ENCODE data around the gene SLC39A9. TPM values are rescaled to one million over a fixed set of nuclear protein-coding genes. Genes with fewer than 3 reads are reported as not detected.

The SLC39A9 gene
- total and polyA plus RNA-seq, 4 donors = 28.7 to 140 (median 43.1) TPM

- Histone ChIP-seq H3K4me1 (ENCODE audit: control insufficient read depth in 4 of 4, insufficient read depth in 4 of 4, low read length in 3 of 4) (peaks cover 0 to 7% (median 1%) of the 10 kb centered on the region in 4 donors), H3K27ac (ENCODE audit: low read depth in 1 of 2, low read length in 2 of 2) (no peak overlapping the region), H3K4me3 (ENCODE audit: low read depth in 1 of 3, low read length in 3 of 3) (no peak overlapping the region), H3K9ac (ENCODE audit: low read depth in 1 of 2, low read length in 2 of 2) (no peak overlapping the region), H3K36me3 (ENCODE audit: control insufficient read depth in 4 of 4, insufficient read depth in 3 of 4, low read depth in 1 of 4, low read length in 3 of 4) (peaks cover 0 to 3% (median 0%) of the 10 kb centered on the region in 4 donors), H3K27me3 (ENCODE audit: control insufficient read depth in 4 of 4, insufficient read depth in 4 of 4, low read length in 3 of 4) (no peaks in the 10 kb centered on the region), H3K9me3 (ENCODE audit: control insufficient read depth in 4 of 4, low read length in 3 of 4) (no peaks in the 10 kb centered on the region)
- DNase-seq (ENCODE audit: low spot score) = no peak
- TF ChIP-seq CTCF (IDR thresholded peaks at IDR 0.05; ENCODE audit: low read depth, low read length, missing input control) = no peak
- TF ChIP-seq FOXA2 (IDR thresholded peaks at IDR 0.05) = no peak
- no peak for TF ChIP-seq HNF4A (conservative IDR thresholded peaks at IDR 0.05)
- no peak for TF ChIP-seq EGR1 (IDR thresholded peaks at IDR 0.05; ENCODE audit: low read depth in 2 of 2)
- 97% methylated on average over 2 of the region's 2 CpGs for WGBS
Measured at GRCh38 chr14:69432364-69432763, 33.9 kb downstream of the SLC39A9 start.

DNA sequence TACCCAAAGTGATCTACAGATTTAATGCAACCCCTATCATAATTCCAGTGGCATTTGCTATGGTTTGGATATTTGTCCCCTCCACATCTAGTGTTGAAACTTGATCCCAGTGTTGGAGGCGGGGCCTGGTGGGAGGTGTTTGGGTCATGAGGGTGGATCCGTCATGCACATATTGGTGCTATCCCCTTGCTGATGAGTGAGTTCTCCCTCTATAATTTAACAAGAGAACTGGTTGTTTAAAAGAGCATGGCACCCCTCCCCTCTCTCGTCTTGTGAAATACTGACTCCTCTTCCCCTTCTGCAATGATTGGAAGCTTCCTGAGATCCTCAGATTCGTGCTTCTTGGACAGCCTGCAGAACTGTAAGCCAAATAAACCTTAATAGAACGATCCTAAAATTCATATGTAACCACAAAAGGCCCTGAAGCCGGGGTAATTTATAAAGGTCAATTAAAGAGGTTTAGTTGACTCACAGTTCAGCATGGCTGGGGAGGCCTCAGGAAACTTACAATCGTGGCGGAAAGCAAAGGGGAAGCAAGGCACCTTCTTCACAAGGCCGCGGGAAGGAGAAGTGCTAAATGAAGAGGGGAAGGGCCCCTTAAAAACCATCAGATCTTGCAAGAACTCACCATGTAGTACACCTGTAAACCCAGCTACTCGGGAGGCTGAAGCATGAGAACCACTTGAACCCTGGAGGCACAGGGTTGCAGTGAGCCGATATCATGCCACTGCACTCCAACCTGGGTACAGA lies 41.2 kb downstream of the SLC39A9 start:
- 89% methylated on average over 12 of the region's 12 CpGs for WGBS
- Histone ChIP-seq H3K27ac (ENCODE audit: low read depth in 1 of 2, low read length in 2 of 2) (no peak overlapping the region), H3K9ac (ENCODE audit: low read depth in 1 of 2, low read length in 2 of 2) (no peak overlapping the region), H3K4me1 (ENCODE audit: control insufficient read depth in 4 of 4, insufficient read depth in 4 of 4, low read length in 3 of 4) (no peaks in the 10 kb centered on the region), H3K36me3 (ENCODE audit: control insufficient read depth in 4 of 4, insufficient read depth in 3 of 4, low read depth in 1 of 4, low read length in 3 of 4) (peaks cover 0 to 13% (median 6%) of the 10 kb centered on the region in 4 donors), H3K9me3 (ENCODE audit: control insufficient read depth in 4 of 4, low read length in 3 of 4) (no peaks in the 10 kb centered on the region), H3K27me3 (ENCODE audit: control insufficient read depth in 4 of 4, insufficient read depth in 4 of 4, low read length in 3 of 4) (no peaks in the 10 kb centered on the region), H3K4me3 (ENCODE audit: low read depth in 1 of 3, low read length in 3 of 3) (no peak overlapping the region)
- TF ChIP-seq FOXA1 (IDR thresholded peaks at IDR 0.05) = no peak
- no peak for DNase-seq (ENCODE audit: low spot score)

GRCh38 chr14:69441948-69442347 lies 43.5 kb downstream of the SLC39A9 start:
- TF ChIP-seq HNF4G (IDR thresholded peaks at IDR 0.05) = no peak
- TF ChIP-seq RXRA (IDR thresholded peaks at IDR 0.05) = no peak
- TF ChIP-seq, protein P1, sequence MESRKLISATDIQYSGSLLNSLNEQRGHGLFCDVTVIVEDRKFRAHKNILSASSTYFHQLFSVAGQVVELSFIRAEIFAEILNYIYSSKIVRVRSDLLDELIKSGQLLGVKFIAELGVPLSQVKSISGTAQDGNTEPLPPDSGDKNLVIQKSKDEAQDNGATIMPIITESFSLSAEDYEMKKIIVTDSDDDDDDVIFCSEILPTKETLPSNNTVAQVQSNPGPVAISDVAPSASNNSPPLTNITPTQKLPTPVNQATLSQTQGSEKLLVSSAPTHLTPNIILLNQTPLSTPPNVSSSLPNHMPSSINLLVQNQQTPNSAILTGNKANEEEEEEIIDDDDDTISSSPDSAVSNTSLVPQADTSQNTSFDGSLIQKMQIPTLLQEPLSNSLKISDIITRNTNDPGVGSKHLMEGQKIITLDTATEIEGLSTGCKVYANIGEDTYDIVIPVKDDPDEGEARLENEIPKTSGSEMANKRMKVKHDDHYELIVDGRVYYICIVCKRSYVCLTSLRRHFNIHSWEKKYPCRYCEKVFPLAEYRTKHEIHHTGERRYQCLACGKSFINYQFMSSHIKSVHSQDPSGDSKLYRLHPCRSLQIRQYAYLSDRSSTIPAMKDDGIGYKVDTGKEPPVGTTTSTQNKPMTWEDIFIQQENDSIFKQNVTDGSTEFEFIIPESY (IDR thresholded peaks at IDR 0.05) = no peak
- no peak for TF ChIP-seq YY1 (IDR thresholded peaks at IDR 0.05)
- no peak for TF ChIP-seq MAX (IDR thresholded peaks at IDR 0.05)
- no peak for TF ChIP-seq FOXA2 (IDR thresholded peaks at IDR 0.05)
- TF ChIP-seq GABPA (IDR thresholded peaks at IDR 0.05 in 1 of 2, conservative IDR thresholded peaks at IDR 0.05 in 1 of 2) = no peak
- TF ChIP-seq RAD21 (IDR thresholded peaks at IDR 0.05) = no peak
- no peak for TF ChIP-seq NR2F2 (IDR thresholded peaks at IDR 0.05)
- TF ChIP-seq TAF1 (conservative IDR thresholded peaks at IDR 0.05) = no peak
- TF ChIP-seq CTCF (IDR thresholded peaks at IDR 0.05; ENCODE audit: low read depth, low read length, missing input control) = no peak
- no peak for TF ChIP-seq ATF3 (IDR thresholded peaks at IDR 0.05)
- no peak for TF ChIP-seq FOXA1 (IDR thresholded peaks at IDR 0.05)
- TF ChIP-seq SP1 (IDR thresholded peaks at IDR 0.05) = no peak
- no peak for TF ChIP-seq EGR1 (IDR thresholded peaks at IDR 0.05; ENCODE audit: low read depth in 2 of 2)
- TF ChIP-seq HNF4A (conservative IDR thresholded peaks at IDR 0.05) = no peak
- TF ChIP-seq REST (IDR thresholded peaks at IDR 0.05) = no peak
- no peak overlapping the region for H3K27ac ChIP-seq (ENCODE audit: low read depth in 1 of 2, low read length in 2 of 2)
- H3K4me1 ChIP-seq (ENCODE audit: control insufficient read depth in 4 of 4, insufficient read depth in 4 of 4, low read length in 3 of 4) = no peaks in the 10 kb centered on the region
- DNase-seq (ENCODE audit: low spot score) = no peak
- H3K9ac ChIP-seq (ENCODE audit: low read depth in 1 of 2, low read length in 2 of 2) = no peak overlapping the region
- H3K36me3 ChIP-seq (ENCODE audit: control insufficient read depth in 4 of 4, insufficient read depth in 3 of 4, low read depth in 1 of 4, low read length in 3 of 4) = peaks cover 1 to 13% (median 6%) of the 10 kb centered on the region in 4 donors
- no peaks in the 10 kb centered on the region for H3K27me3 ChIP-seq (ENCODE audit: control insufficient read depth in 4 of 4, insufficient read depth in 4 of 4, low read length in 3 of 4)
- 93% methylated on average over 5 of the region's 5 CpGs for WGBS
- no peak overlapping the region for H3K4me3 ChIP-seq (ENCODE audit: low read depth in 1 of 3, low read length in 3 of 3)
- H3K9me3 ChIP-seq (ENCODE audit: control insufficient read depth in 4 of 4, low read length in 3 of 4) = no peaks in the 10 kb centered on the region

Measured in liver (tissue), 9 donors.